NCI-H146 treated with DMSO at 0.1 percent for 48 hours (cell line): ENCODE results near the gene CDH13.

Source experiments
- DNase-seq: peaks from one replicate; lab custom pipeline; 2025; ENCODE audit not compliant: unreplicated experiment; lab: John Stamatoyannopoulos, UW

The CDH13 gene

DNA sequence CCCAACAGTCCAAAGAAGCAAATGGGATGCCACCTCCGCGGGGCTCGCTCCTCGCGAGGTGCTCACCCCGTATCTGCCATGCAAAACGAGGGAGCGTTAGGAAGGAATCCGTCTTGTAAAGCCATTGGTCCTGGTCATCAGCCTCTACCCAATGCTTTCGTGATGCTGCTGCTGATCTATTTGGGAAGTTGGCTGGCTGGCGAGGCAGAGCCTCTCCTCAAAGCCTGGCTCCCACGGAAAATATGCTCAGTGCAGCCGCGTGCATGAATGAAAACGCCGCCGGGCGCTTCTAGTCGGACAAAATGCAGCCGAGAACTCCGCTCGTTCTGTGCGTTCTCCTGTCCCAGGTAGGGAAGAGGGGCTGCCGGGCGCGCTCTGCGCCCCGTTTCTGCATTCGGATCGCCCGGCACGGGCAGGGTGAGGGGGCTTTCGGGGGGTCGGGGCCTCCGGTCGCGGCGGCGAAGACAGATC lies at the start of gene CDH13:
Gene CDH13, plus strand, starts transcription at position 179 of the 471 bp plus-strand sequence.
- DNase-seq: no peak

GRCh38 chr16:82580298-82580890 lies 46.4 kb upstream of the CDH13 start:
- DNase-seq: no peak

GRCh38 chr16:82582975-82583374 lies 43.8 kb upstream of the CDH13 start:
- no peak for DNase-seq

GRCh38 chr16:82583422-82583821 lies 43.3 kb upstream of the CDH13 start:
- DNase-seq: no peak

GRCh38 chr16:82584553-82585152 lies 42.1 kb upstream of the CDH13 start:
- DNase-seq: no peak

DNA sequence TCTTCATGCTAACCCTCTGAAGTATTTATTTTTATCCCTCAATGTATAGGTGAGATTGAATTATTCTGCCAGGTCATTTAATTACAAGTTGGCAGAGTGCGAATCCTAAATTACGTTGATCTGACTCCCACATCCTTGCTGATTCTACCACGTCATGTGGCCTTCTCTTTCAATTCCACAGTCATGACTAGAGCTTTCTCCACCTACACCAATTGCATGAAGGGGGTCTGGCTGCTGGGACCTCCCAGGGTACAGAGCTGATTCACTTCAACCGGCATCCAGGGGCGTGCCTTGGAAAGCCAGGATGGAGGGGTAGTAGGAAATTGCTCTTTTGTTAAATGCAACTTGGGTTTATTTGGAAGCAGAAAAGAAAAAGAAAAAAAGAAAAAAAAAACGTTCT lies 41.1 kb upstream of the CDH13 start:
- no peak for DNase-seq

DNA sequence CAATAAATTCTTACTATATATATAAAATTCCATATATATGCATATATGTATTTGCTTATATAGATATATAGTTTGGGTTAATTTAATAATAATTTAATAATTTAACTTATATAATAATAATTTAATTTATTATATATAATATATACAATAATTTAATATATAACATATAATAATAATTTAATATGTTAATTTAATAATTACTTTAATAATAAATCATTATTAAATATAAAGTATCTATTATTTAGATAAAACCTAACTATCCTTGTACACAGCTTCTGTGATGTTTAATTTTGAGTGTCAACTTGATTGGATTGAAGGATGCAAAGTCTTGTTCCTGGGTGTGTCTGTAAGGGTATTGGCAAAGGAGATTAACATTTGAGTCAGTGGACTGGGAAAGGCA lies 40.6 kb upstream of the CDH13 start:
- DNase-seq: no peak

GRCh38 chr16:82587289-82587688 lies 39.5 kb upstream of the CDH13 start:
- no peak for DNase-seq

GRCh38 chr16:82589407-82589806 lies 37.4 kb upstream of the CDH13 start:
- DNase-seq: no peak

DNA sequence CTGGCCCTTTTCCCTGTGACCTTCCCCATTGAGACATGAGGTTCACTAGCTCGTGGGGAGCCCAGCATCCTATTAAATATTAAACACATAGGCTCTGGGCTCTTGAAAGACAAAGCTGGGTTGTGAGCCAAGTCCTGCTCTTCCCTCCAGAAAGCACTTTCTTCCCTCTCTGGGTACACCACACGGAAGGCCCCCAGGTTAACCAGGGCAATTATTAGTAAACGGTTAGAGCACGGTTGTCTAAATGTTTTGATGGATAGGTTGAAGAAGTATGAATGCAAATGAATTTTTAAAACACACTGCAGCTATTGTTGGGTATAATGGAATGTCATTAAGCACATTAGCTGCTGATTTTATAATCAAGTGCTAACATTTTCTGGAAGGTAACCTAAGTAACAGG lies 32.7 kb upstream of the CDH13 start:
- no peak for DNase-seq

DNA sequence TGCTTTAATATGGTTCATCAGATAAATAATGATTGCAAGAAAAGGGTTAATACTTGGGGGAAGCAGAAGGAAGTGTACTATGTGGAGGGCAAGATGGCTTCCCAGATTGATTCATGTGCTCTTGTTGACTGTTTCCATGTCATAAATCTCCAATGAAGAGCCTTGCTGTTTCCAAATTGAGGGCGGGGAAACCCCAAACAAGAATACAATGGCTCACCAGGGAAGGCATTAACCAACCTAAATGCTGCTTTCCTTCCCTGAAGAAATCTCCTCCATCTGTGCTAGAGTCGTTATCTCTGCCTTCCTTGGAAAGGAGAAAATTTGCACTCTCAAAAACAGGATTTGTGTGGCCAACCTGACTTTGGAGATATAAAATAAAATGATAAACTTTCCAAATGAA lies 28.0 kb upstream of the CDH13 start:
- no peak for DNase-seq

DNA sequence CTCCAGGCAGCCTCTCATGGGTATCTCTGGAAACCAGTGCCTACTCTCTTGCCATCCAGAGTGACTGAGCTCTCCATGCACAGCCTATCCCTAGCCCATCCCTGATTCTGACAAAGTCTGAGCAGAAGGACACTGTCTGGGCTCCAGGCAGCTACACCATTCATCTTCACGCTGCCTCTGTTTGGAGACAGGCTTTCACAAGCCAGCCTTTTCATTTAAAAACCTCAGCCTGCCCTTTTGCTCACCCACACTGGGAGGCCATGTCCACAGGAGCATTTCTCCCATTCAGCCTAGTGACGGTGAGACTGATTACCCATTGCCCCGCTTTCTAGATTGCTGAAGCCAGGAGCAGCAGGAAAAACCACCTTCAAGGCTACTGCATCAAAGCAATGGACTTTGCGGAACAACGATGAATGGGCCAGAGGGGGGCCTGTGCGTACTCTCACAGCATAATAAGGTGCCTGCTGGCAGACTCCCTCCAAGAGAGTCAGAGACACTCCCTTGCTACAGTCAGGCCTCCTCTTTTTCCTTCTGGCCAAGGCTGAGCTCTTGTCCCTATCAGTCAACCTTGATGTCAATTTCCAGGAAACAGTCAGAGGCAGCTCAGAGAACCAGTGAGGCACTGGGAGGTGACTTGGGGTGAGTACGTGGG lies 24.7 kb upstream of the CDH13 start:
- DNase-seq: no peak

GRCh38 chr16:82603784-82604411 lies 22.9 kb upstream of the CDH13 start:
- no peak for DNase-seq

- no peak for DNase-seq
Measured at GRCh38 chr16:82605076-82605475, 21.7 kb upstream of the CDH13 start.

DNA sequence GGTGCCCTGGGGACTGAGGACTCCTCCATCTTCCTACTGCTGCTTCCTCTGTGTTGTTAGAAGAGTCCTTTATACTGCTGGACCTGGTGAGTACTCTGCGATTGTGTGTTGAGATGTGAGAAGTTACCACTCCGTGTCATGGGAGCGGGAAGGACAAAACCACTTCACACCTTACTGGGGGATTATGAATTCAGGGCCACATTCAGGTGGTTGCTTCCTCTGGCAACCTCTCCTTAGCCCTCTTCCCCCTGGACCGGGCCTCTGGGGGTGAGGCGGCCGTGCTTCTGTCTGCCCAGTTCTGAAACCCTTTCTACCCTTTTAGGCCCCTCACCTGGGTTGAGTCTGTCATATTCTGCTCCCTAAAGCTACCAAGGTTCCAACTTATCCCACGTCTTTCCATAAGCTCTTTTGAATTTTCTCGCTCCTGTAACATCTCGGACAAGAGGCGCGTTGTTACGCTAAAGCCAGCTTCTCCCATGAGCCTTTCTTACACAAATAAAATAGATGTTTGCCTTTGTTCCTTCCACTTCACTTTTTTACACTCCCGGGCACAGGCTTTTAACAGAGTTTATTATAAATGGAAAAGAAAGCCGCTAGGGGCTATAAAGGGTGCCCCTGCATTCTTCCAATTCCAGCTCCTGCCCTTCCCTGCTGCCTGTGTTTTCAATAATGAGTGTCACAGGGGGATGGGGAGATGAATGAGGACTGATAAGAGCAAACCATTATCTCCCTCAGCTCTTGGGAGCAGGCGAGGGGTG lies 20.7 kb upstream of the CDH13 start:
- no peak for DNase-seq

DNA sequence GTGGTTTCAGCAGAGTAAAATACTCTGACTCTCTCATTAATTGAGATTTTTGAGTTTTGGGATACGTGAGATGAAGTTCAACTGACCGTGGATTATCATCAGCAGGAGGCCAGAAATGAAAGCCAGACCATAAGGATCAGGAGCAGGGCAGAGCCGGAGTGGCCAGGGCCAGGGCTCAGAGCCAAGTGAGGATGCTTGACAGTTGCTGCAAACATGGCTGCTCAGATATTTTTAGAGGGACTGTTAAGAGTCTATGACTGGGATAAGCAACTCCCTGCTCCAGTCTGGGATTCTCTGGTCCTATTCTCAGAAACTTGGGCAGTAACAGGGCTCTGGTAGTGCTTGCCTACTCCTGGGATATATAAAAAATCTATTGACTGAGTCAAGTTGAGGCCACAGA lies 17.6 kb upstream of the CDH13 start:
- DNase-seq: no peak

GRCh38 chr16:82612263-82612662 lies 14.5 kb upstream of the CDH13 start:
- no peak for DNase-seq

DNA sequence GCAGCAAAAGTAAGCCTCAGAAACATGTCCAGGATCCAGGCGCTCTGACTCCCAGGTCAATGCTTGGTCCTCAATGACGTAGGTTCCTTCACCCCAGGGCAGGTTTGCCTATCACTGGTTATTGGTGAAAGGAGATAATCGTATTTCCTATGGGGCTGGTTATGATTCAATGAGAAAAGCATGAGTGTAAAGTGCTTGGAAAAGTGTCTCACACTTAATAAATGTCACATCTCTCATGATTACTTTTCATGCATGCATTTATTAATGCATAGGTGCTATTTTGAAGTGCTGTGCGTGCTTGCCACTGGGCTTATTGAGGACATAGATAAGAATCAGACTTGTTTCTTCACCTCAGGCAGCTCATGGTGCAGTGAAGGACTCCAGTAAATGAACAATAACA lies 10.4 kb upstream of the CDH13 start:
- DNase-seq: no peak

- no peak for DNase-seq
Measured at GRCh38 chr16:82621781-82622180, 5.0 kb upstream of the CDH13 start.

DNA sequence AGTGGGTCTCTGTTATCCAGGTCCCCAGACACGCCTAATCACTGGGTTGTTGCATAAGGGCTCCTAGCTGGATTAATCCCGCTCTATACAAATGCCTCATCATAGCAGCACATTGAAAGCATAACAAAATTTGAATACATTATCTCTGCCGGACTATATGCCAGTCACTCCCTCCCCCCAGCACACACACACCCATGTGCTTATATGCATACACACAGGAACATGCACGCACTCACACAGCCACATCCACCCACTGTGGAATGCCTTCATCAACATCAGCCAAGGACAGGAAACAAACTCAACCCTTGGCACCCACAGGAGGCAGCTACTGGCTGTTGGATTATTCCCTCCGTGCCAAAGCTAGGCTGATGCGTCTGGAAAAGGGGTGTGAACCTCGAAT lies 3.5 kb upstream of the CDH13 start:
- no peak for DNase-seq
